Measurements from ENCODE around the gene SRC. TPM values are rescaled to one million over a fixed set of nuclear protein-coding genes. Genes with fewer than 3 reads are reported as not detected.

Gene SRC
- total RNA-seq, 3 donors from 2014 or later, result 111 to 155 (median 132) TPM

- intact Hi-C loops (cut with DNase I, micrococcal nuclease), result no loop called here
- H3K9me3 ChIP-seq, result no peaks in the 10 kb centered on the region
These were observed 96.6 kb downstream of the SRC start for GRCh38 chr20:37442547-37442946.

GRCh38 chr20:37442986-37443385 lies 97.0 kb downstream of the SRC start:
- H3K4me3 ChIP-seq, result no peak overlapping the region
- H3K4me1 ChIP-seq (ENCODE audit: low read depth), result no peaks in the 10 kb centered on the region
- TF ChIP-seq CTCF (IDR thresholded peaks at IDR 0.05), result no peak
- H3K9me3 ChIP-seq, result no peaks in the 10 kb centered on the region
- H3K36me3 ChIP-seq (ENCODE audit: low read depth), result no peaks in the 10 kb centered on the region
- ATAC-seq (no peak), DNase-seq (no peak)
- intact Hi-C loops (cut with DNase I, micrococcal nuclease), result no loop called here

More at GRCh38 chr20:37442547-37442946, 96.6 kb downstream of the SRC start:
- H3K4me3 ChIP-seq, result no peak overlapping the region
- no peak for TF ChIP-seq CTCF (IDR thresholded peaks at IDR 0.05)
- ATAC-seq (no peak), DNase-seq (no peak)
- H3K36me3 ChIP-seq (ENCODE audit: low read depth), result no peaks in the 10 kb centered on the region
- H3K4me1 ChIP-seq (ENCODE audit: low read depth), result no peaks in the 10 kb centered on the region

- Histone ChIP-seq H3K4me3 (no peak overlapping the region), H3K4me1 (ENCODE audit: low read depth) (no peaks in the 10 kb centered on the region), H3K9me3 (no peaks in the 10 kb centered on the region), H3K36me3 (ENCODE audit: low read depth) (no peaks in the 10 kb centered on the region)
- ATAC-seq (no peak), DNase-seq (no peak)
- no peak for TF ChIP-seq CTCF (IDR thresholded peaks at IDR 0.05)
- intact Hi-C loops (cut with DNase I, micrococcal nuclease), result no loop called here
These were observed 97.7 kb downstream of the SRC start for GRCh38 chr20:37443596-37443995.

GRCh38 chr20:37445041-37445440 lies 99.1 kb downstream of the SRC start:
- Histone ChIP-seq H3K4me1 (ENCODE audit: low read depth) (no peaks in the 10 kb centered on the region), H3K4me3 (no peak overlapping the region), H3K9me3 (no peaks in the 10 kb centered on the region), H3K36me3 (ENCODE audit: low read depth) (no peaks in the 10 kb centered on the region)
- TF ChIP-seq CTCF (IDR thresholded peaks at IDR 0.05), result no peak
- ATAC-seq (no peak), DNase-seq (no peak)
- intact Hi-C loops (cut with DNase I, micrococcal nuclease), result no loop called here

GRCh38 chr20:37446286-37447032 lies 100.5 kb downstream of the SRC start:
- intact Hi-C loops (cut with DNase I, micrococcal nuclease), result no loop called here
- no peak for DNase-seq
- no peak overlapping the region for H3K4me3 ChIP-seq

More at GRCh38 chr20:37446286-37447032, 100.5 kb downstream of the SRC start:
- TF ChIP-seq CTCF (IDR thresholded peaks at IDR 0.05), result no peak
- ATAC-seq, result no peak
- Histone ChIP-seq H3K9me3 (no peaks in the 10 kb centered on the region), H3K4me1 (ENCODE audit: low read depth) (no peaks in the 10 kb centered on the region), H3K36me3 (ENCODE audit: low read depth) (no peaks in the 10 kb centered on the region)

Data from mucosa of descending colon (tissue), 3 donors.